Measurements from ENCODE around the gene PRSS27. TPM values are rescaled to one million over a fixed set of nuclear protein-coding genes. Genes with fewer than 3 reads are reported as not detected.

PRSS27 gene
- total and polyA plus RNA-seq, 2 of the 4 experiments (the other 2 are of a cell fraction) = under 0.01 to 0.58 TPM

GRCh38 chr16:2708290-2708639 lies 11.8 kb downstream of the PRSS27 start:
- H4K91ac ChIP-seq (ENCODE audit: insufficient read depth, low read depth, low read length) = no peak overlapping the region
- no peak overlapping the region for H3K4me3 ChIP-seq (ENCODE audit: insufficient read depth, low read depth, low read length)
- no peak overlapping the region for H3K23ac ChIP-seq (ENCODE audit: low read depth, low read length)
- H2AK9ac ChIP-seq (replicated peaks; ENCODE audit: low read depth, low read length, poor library complexity) = no peak overlapping the region
- no peaks in the 10 kb centered on the region for H3K4me1 ChIP-seq (ENCODE audit: control insufficient read depth, insufficient read depth, low read length)
- TF ChIP-seq SMC3 (IDR thresholded peaks at IDR 0.05; ENCODE audit: low read depth, low read length) (no peak), MXI1 (IDR thresholded peaks at IDR 0.05; ENCODE audit: borderline replicate concordance, low read depth, low read length) (no peak), NFE2L2 (IDR thresholded peaks at IDR 0.05; ENCODE audit: low read depth, low read length) (no peak), FOS (IDR thresholded peaks at IDR 0.05; ENCODE audit: low read depth, low read length) (no peak), RFX5 (IDR thresholded peaks at IDR 0.05; ENCODE audit: low read depth, low read length) (no peak), MAFK (IDR thresholded peaks at IDR 0.05; ENCODE audit: low read depth, low read length) (no peak), RCOR1 (IDR thresholded peaks at IDR 0.05; ENCODE audit: insufficient replicate concordance, low read length) (no peak), CHD1 (IDR thresholded peaks at IDR 0.05; ENCODE audit: low read depth, low read length) (no peak), POLR2A (IDR thresholded peaks at IDR 0.05; ENCODE audit: low read depth, low read length) (no peak), CEBPB (IDR thresholded peaks at IDR 0.05; ENCODE audit: low read depth, low read length) (no peak), RAD21 (IDR thresholded peaks at IDR 0.05; ENCODE audit: low read length) (no peak), MAZ (IDR thresholded peaks at IDR 0.05; ENCODE audit: borderline replicate concordance, low read depth, low read length) (no peak)
- TF ChIP-seq, protein P1, sequence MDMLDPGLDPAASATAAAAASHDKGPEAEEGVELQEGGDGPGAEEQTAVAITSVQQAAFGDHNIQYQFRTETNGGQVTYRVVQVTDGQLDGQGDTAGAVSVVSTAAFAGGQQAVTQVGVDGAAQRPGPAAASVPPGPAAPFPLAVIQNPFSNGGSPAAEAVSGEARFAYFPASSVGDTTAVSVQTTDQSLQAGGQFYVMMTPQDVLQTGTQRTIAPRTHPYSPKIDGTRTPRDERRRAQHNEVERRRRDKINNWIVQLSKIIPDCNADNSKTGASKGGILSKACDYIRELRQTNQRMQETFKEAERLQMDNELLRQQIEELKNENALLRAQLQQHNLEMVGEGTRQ (IDR thresholded peaks at IDR 0.05; ENCODE audit: low read depth, low read length) = no peak
- TF ChIP-seq, protein P2, sequence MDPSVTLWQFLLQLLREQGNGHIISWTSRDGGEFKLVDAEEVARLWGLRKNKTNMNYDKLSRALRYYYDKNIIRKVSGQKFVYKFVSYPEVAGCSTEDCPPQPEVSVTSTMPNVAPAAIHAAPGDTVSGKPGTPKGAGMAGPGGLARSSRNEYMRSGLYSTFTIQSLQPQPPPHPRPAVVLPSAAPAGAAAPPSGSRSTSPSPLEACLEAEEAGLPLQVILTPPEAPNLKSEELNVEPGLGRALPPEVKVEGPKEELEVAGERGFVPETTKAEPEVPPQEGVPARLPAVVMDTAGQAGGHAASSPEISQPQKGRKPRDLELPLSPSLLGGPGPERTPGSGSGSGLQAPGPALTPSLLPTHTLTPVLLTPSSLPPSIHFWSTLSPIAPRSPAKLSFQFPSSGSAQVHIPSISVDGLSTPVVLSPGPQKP (IDR thresholded peaks at IDR 0.05; ENCODE audit: borderline replicate concordance, low read depth, low read length) = no peak
- TF ChIP-seq, protein P3, sequence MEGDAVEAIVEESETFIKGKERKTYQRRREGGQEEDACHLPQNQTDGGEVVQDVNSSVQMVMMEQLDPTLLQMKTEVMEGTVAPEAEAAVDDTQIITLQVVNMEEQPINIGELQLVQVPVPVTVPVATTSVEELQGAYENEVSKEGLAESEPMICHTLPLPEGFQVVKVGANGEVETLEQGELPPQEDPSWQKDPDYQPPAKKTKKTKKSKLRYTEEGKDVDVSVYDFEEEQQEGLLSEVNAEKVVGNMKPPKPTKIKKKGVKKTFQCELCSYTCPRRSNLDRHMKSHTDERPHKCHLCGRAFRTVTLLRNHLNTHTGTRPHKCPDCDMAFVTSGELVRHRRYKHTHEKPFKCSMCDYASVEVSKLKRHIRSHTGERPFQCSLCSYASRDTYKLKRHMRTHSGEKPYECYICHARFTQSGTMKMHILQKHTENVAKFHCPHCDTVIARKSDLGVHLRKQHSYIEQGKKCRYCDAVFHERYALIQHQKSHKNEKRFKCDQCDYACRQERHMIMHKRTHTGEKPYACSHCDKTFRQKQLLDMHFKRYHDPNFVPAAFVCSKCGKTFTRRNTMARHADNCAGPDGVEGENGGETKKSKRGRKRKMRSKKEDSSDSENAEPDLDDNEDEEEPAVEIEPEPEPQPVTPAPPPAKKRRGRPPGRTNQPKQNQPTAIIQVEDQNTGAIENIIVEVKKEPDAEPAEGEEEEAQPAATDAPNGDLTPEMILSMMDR (conservative IDR thresholded peaks at IDR 0.05; ENCODE audit: low read depth, low read length) = no peak
- in situ Hi-C loops (cut with MboI; ENCODE audit: low sequenced_read_pairs) (no loop called here), intact Hi-C loops (cut with micrococcal nuclease) (no loop called here), dilution Hi-C loops (cut with HindIII; ENCODE audit: low sequenced_read_pairs, unreplicated experiment) (no loop called here)
- H2BK20ac ChIP-seq (ENCODE audit: low read depth, low read length) = no peak overlapping the region
- H3K4ac ChIP-seq (ENCODE audit: low read depth, low read length) = no peak overlapping the region
- H4K8ac ChIP-seq (ENCODE audit: low read depth in 2 of 2, low read length in 2 of 2) = no peak overlapping the region
- TSS peak; percentile 84 for BruUV-seq (replicated peaks)
- no peak overlapping the region for H4K5ac ChIP-seq (ENCODE audit: low read depth, low read length)
- no peak overlapping the region for H2BK120ac ChIP-seq (ENCODE audit: low read depth, low read length)
- H3K14ac ChIP-seq (replicated peaks; ENCODE audit: low read depth, low read length) = no peak overlapping the region
- no peak overlapping the region for H2AK5ac ChIP-seq (ENCODE audit: low read depth, low read length)
- no peaks in the 10 kb centered on the region; a peak in 1 of 4 replicates for H3K79me1 ChIP-seq (ENCODE audit: low read depth in 1 of 2, low read length in 2 of 2)
- DNase-seq = no peak
- H3K9me1 ChIP-seq (ENCODE audit: insufficient read depth, low read length) = no peaks in the 10 kb centered on the region; the same call in 1 of the 2 replicates
- H3K27ac ChIP-seq (ENCODE audit: insufficient read depth, low read length) = no peak overlapping the region
- H2BK5ac ChIP-seq (ENCODE audit: low read depth, low read length, poor library complexity, severe bottlenecking) = no peak overlapping the region
- no peaks in the 10 kb centered on the region for H3K9me3 ChIP-seq (ENCODE audit: control insufficient read depth, insufficient read depth, low read length)
- peaks cover 4% of the 10 kb centered on the region for H4K20me1 ChIP-seq (ENCODE audit: insufficient read depth, low read length)
- no peak overlapping the region for H3K18ac ChIP-seq (ENCODE audit: low read depth, low read length)
- peaks cover 28% of the 10 kb centered on the region for H3K36me3 ChIP-seq (ENCODE audit: control insufficient read depth, insufficient read depth, low read length)
- ATAC-seq (ENCODE audit: low read depth) = no peak
- H3K56ac ChIP-seq (ENCODE audit: extremely low read depth, insufficient read depth, low read length) = no peak overlapping the region
- H3K9ac ChIP-seq (ENCODE audit: low read depth, low read length) = no peak overlapping the region
- H2BK15ac ChIP-seq (ENCODE audit: low read depth, low read length) = no peak overlapping the region
- POLR2A ChIA-PET (ENCODE audit: unreplicated experiment) = no interaction called here
- no peak overlapping the region for H3K4me2 ChIP-seq (ENCODE audit: low read depth, low read length)
- CTCF ChIA-PET = no interaction called here
- no peak overlapping the region for H2AFZ ChIP-seq (replicated peaks; ENCODE audit: low read length, poor library complexity)
- no peaks in the 10 kb centered on the region for H3K27me3 ChIP-seq (ENCODE audit: control insufficient read depth, insufficient read depth, low read length)
- WGBS, 2 experiments (ENCODE audit: extremely low coverage in 2 of 2, insufficient read length in 1 of 2) = 96% methylated on average over 6 of the region's 14 CpGs; no CpG with 5 or more reads in 1 of the 2 experiments
